PC-3 (cell line): ENCODE measurements around the gene MLPH. TPM values are rescaled to one million over a fixed set of nuclear protein-coding genes. Genes with fewer than 3 reads are reported as not detected.

Source experiments
- ATAC-seq: fragments of 200-7000 bp; cut with Tn5 transposase; 2 replicates; pipeline ENCODE4 v1.9.1; 2020; ENCODE audit warnings: mild to moderate bottlenecking, moderate library complexity
- BruUV-seq: library from RNA; stranded (reverse); fragments of 400-500 nt; replicated peaks from 2 replicates; lab custom pipeline; 2021; lab: Mats Ljungman, UMichigan
- CTCF ChIA-PET: fragments of 300-600 bp; sonication (Branson Sonifier 250); formaldehyde crosslinking; loops from one replicate; lab custom pipeline; 2022; ENCODE audit warnings: antibody characterized with exemption; lab: Charles Lee
- POLR2A ChIA-PET: fragments of 300-600 bp; sonication (Branson Sonifier 250); formaldehyde crosslinking; loops from one replicate; lab custom pipeline; 2022; ENCODE audit warnings: antibody characterized with exemption; ENCODE audit not compliant: unreplicated experiment; lab: Charles Lee
- DNase-seq: peaks from one replicate; pipeline ENCODE4 v3.0.0-alpha.2; 2015
- H2AFZ ChIP-seq: fragments of 300-600 bp; sonication (generic); 2 replicates; pipeline ENCODE4 v1.6.0; 2016; ENCODE audit warnings: antibody characterized with exemption, low read length
- H3F3A ChIP-seq: fragments of 300-600 bp; sonication (generic); one replicate; pipeline ENCODE4 v1.6.0; 2017; ENCODE audit warnings: antibody characterized with exemption, low read length, control low read depth, mild to moderate bottlenecking; ENCODE audit not compliant: unreplicated experiment
- H3K27ac ChIP-seq: fragments of 300-600 bp; sonication (generic); 2 replicates; pipeline ENCODE4 v1.5.1; 2016; ENCODE audit warnings: mild to moderate bottlenecking, low read length
- H3K27me3 ChIP-seq: fragments of 300-600 bp; sonication (generic); 2 replicates; pipeline ENCODE4 v1.6.1; 2016; ENCODE audit warnings: low read length, mixed read lengths
- H3K36me3 ChIP-seq: fragments of 300-600 bp; sonication (generic); 2 replicates; pipeline ENCODE4 v1.6.1; 2016; ENCODE audit warnings: low read depth, mixed run types, low read length, mixed read lengths
- H3K4me1 ChIP-seq: fragments of 300-600 bp; sonication (generic); 2 replicates; pipeline ENCODE4 v1.5.1; 2016; ENCODE audit warnings: low read length; ENCODE audit not compliant: insufficient read depth
- H3K4me2 ChIP-seq: fragments of 300-600 bp; sonication (generic); 2 replicates; pipeline ENCODE4 v1.6.0; 2016; ENCODE audit warnings: low read length
- H3K4me3 ChIP-seq: fragments of 300-600 bp; sonication (generic); 2 replicates; pipeline ENCODE4 v1.5.1; 2016; ENCODE audit warnings: mild to moderate bottlenecking, low read length, mixed read lengths
- H3K79me2 ChIP-seq: fragments of 300-600 bp; sonication (generic); 2 replicates; pipeline ENCODE4 v1.6.1; 2017; ENCODE audit warnings: low read length, mixed read lengths
- H3K9ac ChIP-seq: fragments of 300-600 bp; sonication (generic); 2 replicates; pipeline ENCODE4 v1.6.0; 2016; ENCODE audit warnings: mild to moderate bottlenecking, low read length
- H3K9me2 ChIP-seq: fragments of 300-600 bp; sonication (generic); replicated peaks from 2 replicates; pipeline ENCODE4 v1.6.1; 2016; ENCODE audit warnings: mixed run types, low read length, mixed read lengths
- H3K9me3 ChIP-seq: fragments of 300-600 bp; sonication (generic); 2 replicates; pipeline ENCODE4 v1.6.1; 2016; ENCODE audit warnings: low read length, mixed read lengths
- H4K20me1 ChIP-seq: fragments of 300-600 bp; sonication (generic); 2 replicates; pipeline ENCODE4 v1.6.1; 2016; ENCODE audit warnings: low read length, mixed read lengths
- CTCF ChIP-seq: fragments of 300-600 bp; sonication (generic); conservative IDR thresholded peaks from 2 replicates; pipeline ENCODE4 v1.5.1; 2017; ENCODE audit warnings: antibody characterized with exemption, low read depth, mild to moderate bottlenecking, low read length
- EZH2 ChIP-seq: fragments of 300-600 bp; sonication (generic); IDR thresholded peaks from one replicate; pipeline ENCODE4 v1.6.1; 2017; ENCODE audit warnings: antibody characterized with exemption, mild to moderate bottlenecking, low read length; ENCODE audit not compliant: unreplicated experiment
- EZH2phosphoT487 ChIP-seq: fragments of 300-600 bp; sonication (generic); IDR thresholded peaks from 2 replicates; pipeline ENCODE4 v1.6.1; 2018; ENCODE audit warnings: mild to moderate bottlenecking, antibody characterized with exemption, low read length, borderline replicate concordance
- intact Hi-C: fragments of 100-400 bp; cut with micrococcal nuclease; formaldehyde crosslinking; loops from 2 replicates; pipeline ENCODE4 v1.9.0; 2023
- total RNA-seq: library from RNA; depleted of rRNA; stranded (reverse); fragments of >200 nt; gene quantifications from 2 replicates; pipeline ENCODE4 v1.2.3, GENCODE V29; 2014

MLPH gene
- total RNA-seq, 1 experiment from 2014 or later: 201 TPM

- no TSS peak for BruUV-seq
- Histone ChIP-seq H3K9me3 (no peaks in the 10 kb centered on the region), H4K20me1 (0 out of 2 replicates have a peak, but pooled peaks cover 5% of the 10 kb centered on the region), H2AFZ (no peak overlapping the region), H3K9me2 (no peaks in the 10 kb centered on the region), H3K36me3 (no peaks in the 10 kb centered on the region; the same call in 1 of the 2 replicates), H3F3A (no peaks in the 10 kb centered on the region), H3K4me1 (peaks cover 5% of the 10 kb centered on the region; the same call in 1 of the 2 replicates), H3K27me3 (no peaks in the 10 kb centered on the region), H3K79me2 (peaks cover 40% of the 10 kb centered on the region), H3K27ac (no peak overlapping the region), H3K9ac (no peak overlapping the region), H3K4me2 (no peak overlapping the region), H3K4me3 (no peak overlapping the region)
- ATAC-seq (no peak), DNase-seq (no peak)
- CTCF ChIA-PET: no interaction called here
- intact Hi-C loops: no loop called here
- TF ChIP-seq EZH2phosphoT487 (no peak), CTCF (no peak), EZH2 (no peak)
- POLR2A ChIA-PET: no interaction called here
Observed at GRCh38 chr2:237585590-237586221, 98.7 kb downstream of the MLPH start.

GRCh38 chr2:237588044-237588696 is 101.1 kb downstream of the MLPH start:
- BruUV-seq: no TSS peak
- DNase-seq (no peak), ATAC-seq (no peak)
- H3K4me3 ChIP-seq: peak overlapping the region; percentile 71; the same call in 1 of the 2 replicates
- 0 out of 2 replicates have a peak, but pooled peaks cover 5% of the 10 kb centered on the region for H4K20me1 ChIP-seq
- intact Hi-C loops: no loop called here
- no peaks in the 10 kb centered on the region for H3K9me3 ChIP-seq
- TF ChIP-seq EZH2 (no peak), CTCF (no peak), EZH2phosphoT487 (no peak)
- peaks cover 40% of the 10 kb centered on the region for H3K79me2 ChIP-seq
- H2AFZ ChIP-seq: no peak overlapping the region
- H3K9me2 ChIP-seq: no peaks in the 10 kb centered on the region
- H3K36me3 ChIP-seq: no peaks in the 10 kb centered on the region; the same call in 1 of the 2 replicates
- no peak overlapping the region for H3K9ac ChIP-seq
- ChIA-PET CTCF (no interaction called here), POLR2A (no interaction called here)
- no peaks in the 10 kb centered on the region for H3K27me3 ChIP-seq
- H3F3A ChIP-seq: no peaks in the 10 kb centered on the region
- H3K4me1 ChIP-seq: peaks cover 14% of the 10 kb centered on the region
- peak overlapping the region; percentile 86 for H3K4me2 ChIP-seq
- H3K27ac ChIP-seq: no peak overlapping the region
